IPS-15b (cell line): ENCODE measurements around the gene RUNX1.

Source experiments
- H3K27me3 ChIP-seq: one replicate; pipeline ENCODE4 v1.6.1; 2013; ENCODE audit warnings: low read length; ENCODE audit not compliant: control insufficient read depth, insufficient read depth
- H3K36me3 ChIP-seq: one replicate; pipeline ENCODE4 v1.6.1; 2013; ENCODE audit warnings: low read length; ENCODE audit not compliant: control insufficient read depth, insufficient read depth
- H3K4me1 ChIP-seq: one replicate; pipeline ENCODE4 v1.6.1; 2013; ENCODE audit warnings: mild to moderate bottlenecking, low read length; ENCODE audit not compliant: control insufficient read depth, insufficient read depth
- H3K4me3 ChIP-seq: one replicate; pipeline ENCODE4 v1.5.1; 2013; ENCODE audit warnings: low read depth, low read length
- H3K9ac ChIP-seq: one replicate; pipeline ENCODE4 v1.6.1; 2013; ENCODE audit warnings: low read depth, mild to moderate bottlenecking, low read length
- H3K9me3 ChIP-seq: one replicate; pipeline ENCODE4 v1.6.1; 2013; ENCODE audit warnings: mild to moderate bottlenecking, low read length; ENCODE audit not compliant: control insufficient read depth, insufficient read depth

RUNX1 gene

GRCh38 chr21:35021546-35021945 lies 27.6 kb downstream of the RUNX1 start:
- H3K9me3 ChIP-seq: no peaks in the 10 kb centered on the region
- no peaks in the 10 kb centered on the region for H3K4me1 ChIP-seq
- H3K36me3 ChIP-seq: no peaks in the 10 kb centered on the region
- H3K27me3 ChIP-seq: peaks cover 12% of the 10 kb centered on the region
- H3K9ac ChIP-seq: no peak overlapping the region
- H3K4me3 ChIP-seq: no peak overlapping the region

GRCh38 chr21:35020902-35021301 lies 28.2 kb downstream of the RUNX1 start:
- no peaks in the 10 kb centered on the region for H3K4me1 ChIP-seq
- H3K27me3 ChIP-seq: peaks cover 7% of the 10 kb centered on the region
- H3K9ac ChIP-seq: no peak overlapping the region
- H3K9me3 ChIP-seq: no peaks in the 10 kb centered on the region
- H3K4me3 ChIP-seq: no peak overlapping the region
- H3K36me3 ChIP-seq: no peaks in the 10 kb centered on the region

GRCh38 chr21:35020436-35020835 lies 28.7 kb downstream of the RUNX1 start:
- Histone ChIP-seq H3K9ac (no peak overlapping the region), H3K4me3 (no peak overlapping the region), H3K9me3 (no peaks in the 10 kb centered on the region), H3K36me3 (no peaks in the 10 kb centered on the region), H3K4me1 (no peaks in the 10 kb centered on the region), H3K27me3 (peaks cover 3% of the 10 kb centered on the region)

GRCh38 chr21:35019631-35020032 lies 29.5 kb downstream of the RUNX1 start:
- Histone ChIP-seq H3K27me3 (no peaks in the 10 kb centered on the region), H3K9ac (no peak overlapping the region), H3K4me1 (no peaks in the 10 kb centered on the region), H3K4me3 (no peak overlapping the region), H3K36me3 (no peaks in the 10 kb centered on the region), H3K9me3 (no peaks in the 10 kb centered on the region)

- Histone ChIP-seq H3K27me3 (no peaks in the 10 kb centered on the region), H3K9me3 (no peaks in the 10 kb centered on the region), H3K4me3 (no peak overlapping the region), H3K36me3 (no peaks in the 10 kb centered on the region), H3K4me1 (no peaks in the 10 kb centered on the region), H3K9ac (no peak overlapping the region)
These were observed 31.8 kb downstream of the RUNX1 start for GRCh38 chr21:35017256-35017655.

- H3K27me3 ChIP-seq: no peaks in the 10 kb centered on the region
- no peaks in the 10 kb centered on the region for H3K4me1 ChIP-seq
- H3K4me3 ChIP-seq: no peak overlapping the region
- no peaks in the 10 kb centered on the region for H3K9me3 ChIP-seq
- no peak overlapping the region for H3K9ac ChIP-seq
- no peaks in the 10 kb centered on the region for H3K36me3 ChIP-seq
These were observed 32.4 kb downstream of the RUNX1 start for GRCh38 chr21:35016517-35017188.

GRCh38 chr21:35016071-35016470 lies 33.0 kb downstream of the RUNX1 start:
- Histone ChIP-seq H3K9ac (no peak overlapping the region), H3K27me3 (no peaks in the 10 kb centered on the region), H3K9me3 (no peaks in the 10 kb centered on the region), H3K36me3 (no peaks in the 10 kb centered on the region), H3K4me1 (no peaks in the 10 kb centered on the region), H3K4me3 (no peak overlapping the region)

GRCh38 chr21:35015435-35016024 lies 33.6 kb downstream of the RUNX1 start:
- H3K4me1 ChIP-seq: no peaks in the 10 kb centered on the region
- H3K36me3 ChIP-seq: no peaks in the 10 kb centered on the region
- H3K4me3 ChIP-seq: no peak overlapping the region
- H3K9ac ChIP-seq: no peak overlapping the region
- no peaks in the 10 kb centered on the region for H3K27me3 ChIP-seq
- H3K9me3 ChIP-seq: no peaks in the 10 kb centered on the region

- Histone ChIP-seq H3K36me3 (no peaks in the 10 kb centered on the region), H3K4me3 (no peak overlapping the region), H3K9me3 (no peaks in the 10 kb centered on the region), H3K9ac (no peak overlapping the region), H3K4me1 (no peaks in the 10 kb centered on the region), H3K27me3 (no peaks in the 10 kb centered on the region)
These were observed 34.6 kb downstream of the RUNX1 start for GRCh38 chr21:35014302-35015041.

GRCh38 chr21:35011681-35012080 lies 37.4 kb downstream of the RUNX1 start:
- no peaks in the 10 kb centered on the region for H3K27me3 ChIP-seq
- no peak overlapping the region for H3K4me3 ChIP-seq
- no peaks in the 10 kb centered on the region for H3K36me3 ChIP-seq
- H3K9me3 ChIP-seq: no peaks in the 10 kb centered on the region
- H3K9ac ChIP-seq: no peak overlapping the region
- no peaks in the 10 kb centered on the region for H3K4me1 ChIP-seq

- Histone ChIP-seq H3K36me3 (no peaks in the 10 kb centered on the region), H3K4me1 (no peaks in the 10 kb centered on the region), H3K27me3 (no peaks in the 10 kb centered on the region), H3K9ac (no peak overlapping the region), H3K4me3 (no peak overlapping the region), H3K9me3 (no peaks in the 10 kb centered on the region)
These were observed 38.7 kb downstream of the RUNX1 start for GRCh38 chr21:35010447-35010846.

- no peak overlapping the region for H3K9ac ChIP-seq
- no peaks in the 10 kb centered on the region for H3K9me3 ChIP-seq
- no peak overlapping the region for H3K4me3 ChIP-seq
- no peaks in the 10 kb centered on the region for H3K36me3 ChIP-seq
- no peaks in the 10 kb centered on the region for H3K27me3 ChIP-seq
- no peaks in the 10 kb centered on the region for H3K4me1 ChIP-seq
These were observed 41.8 kb downstream of the RUNX1 start for GRCh38 chr21:35007348-35007747.
